ENCODE results near the gene LILRB5.

- TF ChIP-seq CTCF (IDR thresholded peaks at IDR 0.05; ENCODE audit: insufficient read depth, low read length) (no peak), POLR2AphosphoS5 (IDR thresholded peaks at IDR 0.05; ENCODE audit: low read depth) (peak; percentile 12), GABPA (IDR thresholded peaks at IDR 0.05; ENCODE audit: low read depth) (no peak), REST (IDR thresholded peaks at IDR 0.05; ENCODE audit: insufficient replicate concordance, low read depth) (no peak), SPI1 (IDR thresholded peaks at IDR 0.05; ENCODE audit: borderline replicate concordance, low read depth) (no peak)
Observed at GRCh38 chr19:54209058-54209810, 47.8 kb downstream of the LILRB5 start.

Measured in HL-60 (cell line).